GM19238 (cell line): Measurements from ENCODE around the gene CDC42EP2.

ENCODE experiments used
- DNase-seq: peaks from one replicate; pipeline ENCODE4 v3.0.0; 2011; ENCODE audit warnings: low spot score; ENCODE audit not compliant: insufficient read length

CDC42EP2 gene

DNA sequence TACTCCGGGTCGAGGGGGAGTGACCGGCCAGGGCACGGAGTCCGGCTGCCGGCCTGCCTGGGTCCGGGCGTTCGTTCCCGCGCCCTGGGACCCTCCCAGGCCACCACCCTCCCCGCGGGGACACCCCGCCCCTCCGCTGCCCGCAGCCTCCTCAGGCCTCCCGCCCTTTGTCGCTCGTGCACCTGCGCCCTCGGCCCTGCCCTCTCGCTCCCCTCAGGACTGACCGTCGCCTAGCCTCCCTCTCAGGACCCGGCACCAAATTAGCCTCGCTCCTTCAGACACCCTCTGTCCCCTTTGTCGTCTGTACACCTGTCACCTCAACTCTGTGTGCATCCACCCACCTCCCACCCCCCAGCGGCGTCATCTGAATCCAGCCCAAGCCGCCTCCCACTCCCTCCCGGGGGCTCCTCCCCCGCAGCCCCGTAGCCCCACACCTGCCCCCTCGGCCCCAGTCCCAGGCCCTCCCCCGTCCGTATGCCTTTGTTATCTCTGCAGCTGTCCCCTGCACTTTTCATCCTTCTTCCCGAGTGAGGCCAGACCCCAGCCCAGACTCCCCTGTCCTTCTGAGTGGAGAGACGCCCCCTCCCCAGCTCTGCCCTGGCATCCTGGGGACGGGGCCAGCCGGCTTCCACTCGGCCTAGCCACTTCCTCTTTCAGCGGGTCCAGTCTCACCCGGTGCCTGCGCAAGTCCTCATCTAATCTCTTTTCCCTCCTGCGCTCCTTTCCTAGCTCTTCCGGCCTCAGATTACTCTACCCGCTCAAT is 40.5 kb downstream of the CDC42EP2 start:
- DNase-seq: peak; percentile 70

DNA sequence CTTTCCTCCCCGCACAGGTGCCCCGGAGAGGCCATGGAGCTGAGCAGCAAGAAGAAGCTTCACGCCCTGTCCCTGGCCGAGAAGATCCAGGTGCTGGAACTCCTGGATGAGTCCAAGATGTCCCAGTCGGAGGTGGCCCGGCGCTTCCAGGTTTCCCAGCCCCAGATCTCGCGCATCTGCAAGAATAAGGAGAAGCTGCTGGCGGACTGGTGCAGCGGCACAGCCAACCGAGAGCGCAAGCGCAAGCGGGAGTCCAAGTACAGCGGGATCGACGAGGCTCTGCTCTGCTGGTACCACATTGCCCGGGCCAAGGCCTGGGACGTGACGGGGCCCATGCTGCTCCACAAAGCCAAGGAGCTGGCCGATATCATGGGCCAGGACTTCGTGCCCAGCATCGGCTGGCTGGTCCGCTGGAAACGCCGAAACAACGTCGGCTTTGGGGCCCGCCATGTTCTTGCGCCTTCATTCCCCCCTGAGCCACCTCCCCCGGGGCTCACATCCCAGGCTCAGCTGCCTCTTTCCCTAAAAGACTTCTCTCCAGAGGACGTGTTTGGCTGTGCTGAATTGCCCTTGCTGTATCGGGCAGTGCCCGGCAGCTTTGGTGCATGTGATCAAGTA is 41.2 kb downstream of the CDC42EP2 start:
- DNase-seq: no peak

DNA sequence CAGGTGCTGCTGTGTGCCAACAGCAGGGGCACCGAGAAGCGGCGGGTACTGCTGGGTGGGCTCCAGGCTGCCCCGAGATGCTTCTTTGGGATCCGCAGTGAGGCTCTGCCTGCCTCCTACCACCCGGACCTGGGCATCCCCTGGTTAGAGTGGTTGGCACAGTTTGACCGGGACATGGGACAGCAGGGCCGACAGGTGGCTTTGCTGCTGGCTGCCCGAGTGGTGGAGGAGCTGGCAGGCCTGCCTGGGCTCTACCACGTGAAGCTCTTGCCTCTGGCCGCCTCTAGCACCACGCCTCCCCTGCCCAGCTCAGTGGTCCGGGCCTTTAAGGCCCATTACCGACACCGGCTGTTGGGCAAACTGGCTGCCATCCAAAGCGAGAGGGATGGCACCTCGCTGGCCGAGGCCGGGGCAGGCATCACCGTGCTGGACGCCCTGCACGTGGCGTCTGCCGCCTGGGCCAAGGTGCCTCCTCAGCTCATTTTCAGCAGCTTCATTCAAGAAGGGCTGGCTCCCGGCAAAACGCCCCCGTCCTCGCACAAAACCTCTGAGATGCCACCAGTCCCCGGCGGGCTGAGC is 41.8 kb downstream of the CDC42EP2 start:
- DNase-seq: no peak

DNA sequence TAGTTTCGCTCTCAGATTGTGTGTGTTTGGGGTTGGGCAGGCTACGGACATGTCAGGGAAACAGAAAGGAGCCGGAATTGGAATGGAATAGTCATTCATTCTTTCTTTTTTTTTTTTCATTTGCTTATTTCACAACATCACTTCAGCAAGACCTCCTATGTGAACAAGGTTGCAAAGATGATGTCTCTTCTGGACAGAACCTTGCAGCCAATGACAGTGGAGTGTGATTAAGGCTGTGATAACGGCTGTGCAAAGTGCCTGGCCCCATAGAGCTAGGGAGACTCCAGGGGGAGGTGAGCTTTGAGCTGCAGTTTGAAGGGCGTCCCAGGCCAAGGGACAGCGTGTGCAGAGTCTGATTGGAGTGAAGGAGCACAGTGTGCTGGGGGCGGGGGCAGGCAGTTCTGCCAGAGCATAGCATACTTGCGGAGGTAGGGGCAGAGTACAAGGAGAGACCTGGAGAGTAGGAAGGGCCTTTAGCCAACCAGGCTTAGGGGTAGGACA is 43.2 kb downstream of the CDC42EP2 start:
- no peak for DNase-seq

DNA sequence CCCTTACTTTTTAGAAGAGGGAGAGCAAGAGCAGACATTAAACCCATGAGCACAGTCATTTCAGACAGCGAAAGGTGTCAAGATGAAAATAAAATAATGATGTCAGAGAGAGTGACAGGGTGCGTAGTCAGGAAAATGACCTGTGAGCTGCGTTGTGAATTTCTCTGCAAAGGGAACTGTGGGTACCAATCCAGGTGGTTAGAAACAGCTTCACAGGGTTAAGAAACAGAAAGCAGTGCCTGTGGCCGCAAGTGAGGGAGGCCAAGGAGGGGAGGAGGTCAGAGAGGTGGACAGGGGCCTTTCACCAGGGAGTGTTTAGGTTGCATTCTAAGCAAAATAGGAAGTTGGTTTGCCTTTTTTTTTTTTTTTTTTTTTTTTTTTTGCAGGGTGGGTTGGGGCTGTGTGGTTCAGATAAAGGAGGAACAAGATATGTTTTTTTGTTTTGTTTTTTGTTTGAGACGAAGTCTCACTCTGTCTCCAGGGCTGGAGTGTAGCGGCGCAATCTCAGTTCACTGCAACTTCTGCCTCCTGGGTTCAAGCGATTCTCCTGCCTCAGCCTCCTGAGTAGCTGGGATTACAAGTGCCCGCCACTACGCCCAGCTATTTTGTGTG is 47.8 kb downstream of the CDC42EP2 start:
- peak; percentile 52 for DNase-seq

DNA sequence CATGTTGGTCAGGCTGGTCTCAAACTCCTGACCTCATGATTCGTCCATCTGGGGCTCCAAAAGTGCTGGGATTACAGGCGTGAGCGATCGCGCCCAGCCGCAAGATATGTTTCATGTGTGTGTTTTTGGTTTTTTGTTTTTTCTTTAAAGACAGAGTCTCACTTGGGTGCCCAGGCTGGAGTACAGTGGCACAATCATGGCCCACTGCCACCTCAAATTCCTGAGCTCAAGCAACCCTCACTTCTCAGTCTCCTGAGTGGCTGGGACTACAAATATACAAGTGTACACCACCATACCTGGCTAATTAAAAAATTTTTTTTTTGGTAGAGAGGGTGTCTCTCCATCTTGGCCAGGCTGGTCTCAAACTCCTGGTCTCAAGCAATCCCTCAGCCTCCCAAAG is 48.3 kb downstream of the CDC42EP2 start:
- DNase-seq: no peak

DNA sequence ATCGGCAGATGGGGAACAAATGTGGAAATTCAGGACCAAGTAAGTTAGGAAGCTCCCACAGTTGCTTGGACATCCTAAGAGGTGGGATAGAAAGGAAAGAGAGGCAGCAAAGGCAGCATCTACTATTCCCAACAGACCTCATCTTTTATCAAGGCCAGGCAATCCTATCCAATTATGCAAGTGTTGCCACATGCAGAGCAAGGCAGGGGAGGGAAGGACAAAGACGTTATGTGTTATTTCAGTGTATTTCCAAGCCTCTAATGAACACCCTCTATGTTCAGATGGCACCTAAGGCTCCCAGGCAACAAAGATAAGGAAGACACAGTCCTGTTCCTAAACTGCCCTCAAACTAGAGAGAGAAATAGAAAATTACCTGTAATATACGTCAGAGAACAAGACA is 49.1 kb downstream of the CDC42EP2 start:
- DNase-seq: no peak

DNA sequence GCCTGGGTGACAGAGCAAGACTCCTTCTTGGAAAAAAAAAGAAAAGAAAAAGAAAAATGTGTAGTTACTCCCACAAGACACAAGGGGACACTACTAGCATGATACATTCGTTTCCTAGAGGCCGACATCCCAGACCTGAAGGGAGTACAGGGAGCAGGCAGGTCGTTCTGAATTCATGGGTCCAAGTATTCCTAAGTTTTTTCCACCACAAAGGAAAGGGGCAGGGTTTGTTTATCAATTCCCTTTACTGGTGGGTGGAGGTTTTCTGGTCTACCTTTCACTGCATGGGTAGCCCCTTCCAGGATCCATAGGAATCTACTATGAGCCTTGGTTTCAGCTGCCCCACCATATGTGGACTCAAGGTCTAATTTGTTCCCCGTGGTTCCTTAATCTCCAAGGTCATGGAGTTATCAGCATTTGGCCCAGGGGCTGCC is 51.7 kb downstream of the CDC42EP2 start:
- peak; percentile 74 for DNase-seq

DNA sequence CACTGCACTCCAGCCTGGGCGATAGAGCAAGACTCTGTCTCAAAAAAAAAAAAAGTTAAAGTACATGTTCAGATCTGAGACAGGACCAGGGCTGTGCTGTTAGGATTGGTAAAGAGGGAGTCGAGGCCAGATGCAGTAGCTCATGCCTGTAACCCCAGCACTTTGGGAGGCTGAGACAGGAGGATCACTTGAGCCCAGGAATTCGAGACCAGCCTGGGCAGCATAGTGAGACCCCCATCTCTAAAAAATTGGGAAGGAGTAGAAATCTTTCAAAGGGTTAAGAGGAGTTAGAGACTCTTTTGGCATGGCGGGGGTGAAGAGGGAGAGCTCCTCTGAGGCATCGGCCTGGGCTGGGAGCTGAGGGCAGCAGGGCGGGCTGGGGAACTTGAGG is 56.0 kb downstream of the CDC42EP2 start:
- no peak for DNase-seq
